Liver (tissue), 3 donors: ENCODE results near the gene CCDC85A.

Experiments
- CTCF ChIP-seq: fragments of 150-350 bp; IDR thresholded peaks from 2 replicates; pipeline ENCODE4 v1.5.1; 2017; ENCODE audit warnings: improper control_type of control experiment, low read depth, low read length; ENCODE audit not compliant: missing input control
- EGR1 ChIP-seq, 2 donors: IDR thresholded peaks; 2 replicates each; pipeline ENCODE4 v1.6.1; 2016 to 2018; ENCODE audit warnings: antibody characterized with exemption in 2 of 2, low read depth in 2 of 2
- FOXA1 ChIP-seq: IDR thresholded peaks from 2 replicates; pipeline ENCODE4 v1.6.1; 2016; ENCODE audit warnings: antibody characterized with exemption
- GABPA ChIP-seq, 2 donors: IDR thresholded peaks in 1 of 2; conservative IDR thresholded peaks in 1 of 2; 2 replicates each; pipeline ENCODE4 v1.6.1; 2016; ENCODE audit warnings: antibody characterized with exemption in 2 of 2, mild to moderate bottlenecking in 1 of 2, moderate library complexity in 1 of 2
- HNF4A ChIP-seq, 2 donors: conservative IDR thresholded peaks; 2 replicates each; pipeline ENCODE4 v1.6.1; 2016; ENCODE audit warnings: antibody characterized with exemption in 2 of 2, mild to moderate bottlenecking in 2 of 2
- JUND ChIP-seq, 2 donors: IDR thresholded peaks; 2 replicates each; pipeline ENCODE4 v1.6.1; 2016; ENCODE audit warnings: antibody characterized with exemption in 2 of 2
- MAX ChIP-seq: IDR thresholded peaks from 2 replicates; pipeline ENCODE4 v1.6.1; 2016; ENCODE audit warnings: antibody characterized with exemption
- NR2F2 ChIP-seq: IDR thresholded peaks from 2 replicates; pipeline ENCODE4 v1.6.1; 2016; ENCODE audit warnings: antibody characterized with exemption
- RAD21 ChIP-seq, 2 donors: IDR thresholded peaks; 2 replicates each; pipeline ENCODE4 v1.6.1; 2016; ENCODE audit warnings: antibody characterized with exemption in 2 of 2, mild to moderate bottlenecking in 2 of 2
- SP1 ChIP-seq: IDR thresholded peaks from 2 replicates; pipeline ENCODE4 v1.6.1; 2018; ENCODE audit warnings: antibody characterized with exemption, mild to moderate bottlenecking
- TAF1 ChIP-seq: conservative IDR thresholded peaks from 2 replicates; pipeline ENCODE4 v1.6.1; 2016; ENCODE audit warnings: antibody characterized with exemption, mild to moderate bottlenecking
- YY1 ChIP-seq: IDR thresholded peaks from 2 replicates; pipeline ENCODE4 v1.6.1; 2016; ENCODE audit warnings: antibody characterized with exemption, mild to moderate bottlenecking
- TF ChIP-seq, protein P1 (sequence below): IDR thresholded peaks from 2 replicates; pipeline ENCODE4 v1.6.1; 2016; ENCODE audit warnings: antibody characterized with exemption, mild to moderate bottlenecking
- donor health status: healthy.
- donor health status: healthy.

DNA sequence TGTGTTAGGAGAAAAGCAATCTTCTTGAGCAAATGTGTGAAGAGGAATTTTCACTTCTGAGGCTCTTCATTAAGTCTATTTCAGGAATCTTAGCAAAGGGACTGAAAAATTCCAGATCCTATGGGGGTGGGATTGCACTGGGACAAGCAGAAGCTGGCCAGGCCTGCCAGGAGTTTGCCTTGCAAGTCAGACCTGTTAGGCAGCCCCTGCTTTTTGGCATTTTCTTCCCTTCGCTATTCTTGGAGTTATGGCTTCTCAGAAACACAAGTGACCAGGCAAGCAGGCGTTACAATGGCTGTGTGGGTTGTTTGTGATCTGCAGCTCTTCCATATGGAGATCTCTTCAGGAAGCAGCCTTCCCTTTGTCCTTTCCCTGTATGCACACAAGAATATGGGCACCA, 8.0 kb upstream of the CCDC85A start:
- TF ChIP-seq RAD21 (IDR thresholded peaks at IDR 0.05) (no peak), CTCF (no peak), MAX (no peak), HNF4A (conservative IDR thresholded peaks at IDR 0.05) (no peak), FOXA1 (no peak), GABPA (IDR thresholded peaks at IDR 0.05 in 1 of 2, conservative IDR thresholded peaks at IDR 0.05 in 1 of 2) (no peak), EGR1 (IDR thresholded peaks at IDR 0.05; ENCODE audit: low read depth in 2 of 2) (no peak), SP1 (no peak), YY1 (no peak), TAF1 (no peak), JUND (IDR thresholded peaks at IDR 0.05) (no peak), NR2F2 (no peak)
- TF ChIP-seq, protein P1, sequence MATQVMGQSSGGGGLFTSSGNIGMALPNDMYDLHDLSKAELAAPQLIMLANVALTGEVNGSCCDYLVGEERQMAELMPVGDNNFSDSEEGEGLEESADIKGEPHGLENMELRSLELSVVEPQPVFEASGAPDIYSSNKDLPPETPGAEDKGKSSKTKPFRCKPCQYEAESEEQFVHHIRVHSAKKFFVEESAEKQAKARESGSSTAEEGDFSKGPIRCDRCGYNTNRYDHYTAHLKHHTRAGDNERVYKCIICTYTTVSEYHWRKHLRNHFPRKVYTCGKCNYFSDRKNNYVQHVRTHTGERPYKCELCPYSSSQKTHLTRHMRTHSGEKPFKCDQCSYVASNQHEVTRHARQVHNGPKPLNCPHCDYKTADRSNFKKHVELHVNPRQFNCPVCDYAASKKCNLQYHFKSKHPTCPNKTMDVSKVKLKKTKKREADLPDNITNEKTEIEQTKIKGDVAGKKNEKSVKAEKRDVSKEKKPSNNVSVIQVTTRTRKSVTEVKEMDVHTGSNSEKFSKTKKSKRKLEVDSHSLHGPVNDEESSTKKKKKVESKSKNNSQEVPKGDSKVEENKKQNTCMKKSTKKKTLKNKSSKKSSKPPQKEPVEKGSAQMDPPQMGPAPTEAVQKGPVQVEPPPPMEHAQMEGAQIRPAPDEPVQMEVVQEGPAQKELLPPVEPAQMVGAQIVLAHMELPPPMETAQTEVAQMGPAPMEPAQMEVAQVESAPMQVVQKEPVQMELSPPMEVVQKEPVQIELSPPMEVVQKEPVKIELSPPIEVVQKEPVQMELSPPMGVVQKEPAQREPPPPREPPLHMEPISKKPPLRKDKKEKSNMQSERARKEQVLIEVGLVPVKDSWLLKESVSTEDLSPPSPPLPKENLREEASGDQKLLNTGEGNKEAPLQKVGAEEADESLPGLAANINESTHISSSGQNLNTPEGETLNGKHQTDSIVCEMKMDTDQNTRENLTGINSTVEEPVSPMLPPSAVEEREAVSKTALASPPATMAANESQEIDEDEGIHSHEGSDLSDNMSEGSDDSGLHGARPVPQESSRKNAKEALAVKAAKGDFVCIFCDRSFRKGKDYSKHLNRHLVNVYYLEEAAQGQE, result no peak
